Measurements from ENCODE around the gene SORL1. TPM values are rescaled to one million over a fixed set of nuclear protein-coding genes. Genes with fewer than 3 reads are reported as not detected.

Gene SORL1
- polyA plus RNA-seq, 1 donor from 2014 or later, result 6.5 TPM

DNA sequence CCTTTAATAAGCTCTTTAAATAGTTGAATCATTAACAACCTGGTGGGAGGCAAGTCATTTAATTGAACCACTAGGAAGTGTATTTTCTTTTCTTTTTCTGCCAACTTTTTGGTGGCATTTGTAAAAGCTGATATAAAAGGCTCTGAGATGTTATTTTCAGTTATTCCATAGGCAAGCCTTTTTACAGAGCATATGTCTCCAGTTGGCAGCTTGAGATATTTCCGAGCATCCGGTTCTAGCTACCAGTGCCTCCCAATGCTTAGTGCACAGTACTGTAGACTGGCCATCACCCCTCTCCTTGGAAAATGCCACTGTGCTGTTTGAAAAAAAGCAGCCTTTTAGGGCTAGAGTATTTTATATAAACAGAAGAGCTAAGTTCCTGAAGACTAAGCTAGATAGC is 179.3 kb downstream of the SORL1 start:
- Histone ChIP-seq H3K27ac (ENCODE audit: low read length) (no peak overlapping the region), H3K79me2 (replicated peaks; ENCODE audit: insufficient read depth, low read length) (no peaks in the 10 kb centered on the region), H3K27me3 (ENCODE audit: insufficient read depth, low read depth, low read length) (no peaks in the 10 kb centered on the region), H2AFZ (ENCODE audit: low read depth, low read length) (no peak overlapping the region), H3K9me2 (ENCODE audit: insufficient read depth, low read length) (no peaks in the 10 kb centered on the region), H3K9ac (ENCODE audit: low read length) (no peak overlapping the region), H4K20me1 (ENCODE audit: insufficient read depth) (no peaks in the 10 kb centered on the region), H3K9me3 (ENCODE audit: low read length) (no peaks in the 10 kb centered on the region), H3F3A (ENCODE audit: insufficient read depth, low read length, poor library complexity, severe bottlenecking) (no peaks in the 10 kb centered on the region), H3K4me3 (ENCODE audit: low read length) (no peak overlapping the region), H3K36me3 (ENCODE audit: insufficient read depth, low read length) (no peaks in the 10 kb centered on the region), H3K4me2 (ENCODE audit: low read length) (no peak overlapping the region)
- TF ChIP-seq RAD21 (conservative IDR thresholded peaks at IDR 0.05) (no peak), TAF1 (IDR thresholded peaks at IDR 0.05; ENCODE audit: low read depth) (no peak), EZH2 (IDR thresholded peaks at IDR 0.05; ENCODE audit: borderline replicate concordance, insufficient read depth, low read length, poor library complexity, severe bottlenecking) (no peak)
- TF ChIP-seq, protein P1, sequence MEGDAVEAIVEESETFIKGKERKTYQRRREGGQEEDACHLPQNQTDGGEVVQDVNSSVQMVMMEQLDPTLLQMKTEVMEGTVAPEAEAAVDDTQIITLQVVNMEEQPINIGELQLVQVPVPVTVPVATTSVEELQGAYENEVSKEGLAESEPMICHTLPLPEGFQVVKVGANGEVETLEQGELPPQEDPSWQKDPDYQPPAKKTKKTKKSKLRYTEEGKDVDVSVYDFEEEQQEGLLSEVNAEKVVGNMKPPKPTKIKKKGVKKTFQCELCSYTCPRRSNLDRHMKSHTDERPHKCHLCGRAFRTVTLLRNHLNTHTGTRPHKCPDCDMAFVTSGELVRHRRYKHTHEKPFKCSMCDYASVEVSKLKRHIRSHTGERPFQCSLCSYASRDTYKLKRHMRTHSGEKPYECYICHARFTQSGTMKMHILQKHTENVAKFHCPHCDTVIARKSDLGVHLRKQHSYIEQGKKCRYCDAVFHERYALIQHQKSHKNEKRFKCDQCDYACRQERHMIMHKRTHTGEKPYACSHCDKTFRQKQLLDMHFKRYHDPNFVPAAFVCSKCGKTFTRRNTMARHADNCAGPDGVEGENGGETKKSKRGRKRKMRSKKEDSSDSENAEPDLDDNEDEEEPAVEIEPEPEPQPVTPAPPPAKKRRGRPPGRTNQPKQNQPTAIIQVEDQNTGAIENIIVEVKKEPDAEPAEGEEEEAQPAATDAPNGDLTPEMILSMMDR (IDR thresholded peaks at IDR 0.05; ENCODE audit: poor library complexity, severe bottlenecking), result no peak

DNA sequence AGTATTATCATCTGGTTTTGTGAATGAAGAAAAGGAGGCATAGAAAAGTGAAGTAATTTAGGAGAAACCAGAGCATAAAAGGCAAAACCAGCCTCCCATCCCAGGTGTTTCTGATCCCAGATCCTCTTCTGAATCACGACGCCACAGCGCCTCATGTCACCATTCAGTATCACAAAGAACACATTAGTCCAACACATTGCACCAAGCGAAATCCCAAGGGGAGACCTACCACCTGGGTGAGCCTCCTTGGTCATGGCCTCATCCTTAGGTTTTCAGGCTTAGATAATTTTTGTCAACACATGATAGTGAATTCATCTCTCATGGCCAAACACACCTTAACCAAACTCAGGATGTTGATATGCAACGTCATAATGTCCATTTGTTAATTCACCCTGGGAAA is 182.2 kb downstream of the SORL1 start:
- no peaks in the 10 kb centered on the region for H3K9me3 ChIP-seq (ENCODE audit: low read length)
- H3K4me2 ChIP-seq (ENCODE audit: low read length), result no peak overlapping the region
- no peaks in the 10 kb centered on the region for H3K36me3 ChIP-seq (ENCODE audit: insufficient read depth, low read length)
- TF ChIP-seq, protein P2, sequence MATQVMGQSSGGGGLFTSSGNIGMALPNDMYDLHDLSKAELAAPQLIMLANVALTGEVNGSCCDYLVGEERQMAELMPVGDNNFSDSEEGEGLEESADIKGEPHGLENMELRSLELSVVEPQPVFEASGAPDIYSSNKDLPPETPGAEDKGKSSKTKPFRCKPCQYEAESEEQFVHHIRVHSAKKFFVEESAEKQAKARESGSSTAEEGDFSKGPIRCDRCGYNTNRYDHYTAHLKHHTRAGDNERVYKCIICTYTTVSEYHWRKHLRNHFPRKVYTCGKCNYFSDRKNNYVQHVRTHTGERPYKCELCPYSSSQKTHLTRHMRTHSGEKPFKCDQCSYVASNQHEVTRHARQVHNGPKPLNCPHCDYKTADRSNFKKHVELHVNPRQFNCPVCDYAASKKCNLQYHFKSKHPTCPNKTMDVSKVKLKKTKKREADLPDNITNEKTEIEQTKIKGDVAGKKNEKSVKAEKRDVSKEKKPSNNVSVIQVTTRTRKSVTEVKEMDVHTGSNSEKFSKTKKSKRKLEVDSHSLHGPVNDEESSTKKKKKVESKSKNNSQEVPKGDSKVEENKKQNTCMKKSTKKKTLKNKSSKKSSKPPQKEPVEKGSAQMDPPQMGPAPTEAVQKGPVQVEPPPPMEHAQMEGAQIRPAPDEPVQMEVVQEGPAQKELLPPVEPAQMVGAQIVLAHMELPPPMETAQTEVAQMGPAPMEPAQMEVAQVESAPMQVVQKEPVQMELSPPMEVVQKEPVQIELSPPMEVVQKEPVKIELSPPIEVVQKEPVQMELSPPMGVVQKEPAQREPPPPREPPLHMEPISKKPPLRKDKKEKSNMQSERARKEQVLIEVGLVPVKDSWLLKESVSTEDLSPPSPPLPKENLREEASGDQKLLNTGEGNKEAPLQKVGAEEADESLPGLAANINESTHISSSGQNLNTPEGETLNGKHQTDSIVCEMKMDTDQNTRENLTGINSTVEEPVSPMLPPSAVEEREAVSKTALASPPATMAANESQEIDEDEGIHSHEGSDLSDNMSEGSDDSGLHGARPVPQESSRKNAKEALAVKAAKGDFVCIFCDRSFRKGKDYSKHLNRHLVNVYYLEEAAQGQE (IDR thresholded peaks at IDR 0.05; ENCODE audit: borderline replicate concordance), result no peak
- TF ChIP-seq RAD21 (conservative IDR thresholded peaks at IDR 0.05) (no peak), EZH2 (IDR thresholded peaks at IDR 0.05; ENCODE audit: borderline replicate concordance, insufficient read depth, low read length, poor library complexity, severe bottlenecking) (no peak), TAF1 (IDR thresholded peaks at IDR 0.05; ENCODE audit: low read depth) (no peak), EP300 (conservative IDR thresholded peaks at IDR 0.05; ENCODE audit: poor library complexity, severe bottlenecking) (no peak), MXI1 (conservative IDR thresholded peaks at IDR 0.05; ENCODE audit: poor library complexity, severe bottlenecking) (no peak), SMC3 (conservative IDR thresholded peaks at IDR 0.05; ENCODE audit: poor library complexity) (no peak), POLR2AphosphoS5 (IDR thresholded peaks at IDR 0.05) (no peak)
- TF ChIP-seq, protein P1 (IDR thresholded peaks at IDR 0.05; ENCODE audit: poor library complexity, severe bottlenecking), result no peak
- H2AFZ ChIP-seq (ENCODE audit: low read depth, low read length), result no peak overlapping the region
- no peak overlapping the region for H3K9ac ChIP-seq (ENCODE audit: low read length)
- H4K20me1 ChIP-seq (ENCODE audit: insufficient read depth), result no peaks in the 10 kb centered on the region
- H3K27me3 ChIP-seq (ENCODE audit: insufficient read depth, low read depth, low read length), result no peaks in the 10 kb centered on the region
- H3F3A ChIP-seq (ENCODE audit: insufficient read depth, low read length, poor library complexity, severe bottlenecking), result no peaks in the 10 kb centered on the region
- H3K9me2 ChIP-seq (ENCODE audit: insufficient read depth, low read length), result no peaks in the 10 kb centered on the region
- no peak overlapping the region for H3K27ac ChIP-seq (ENCODE audit: low read length)
- H3K79me2 ChIP-seq (replicated peaks; ENCODE audit: insufficient read depth, low read length), result no peaks in the 10 kb centered on the region
- no peak overlapping the region for H3K4me3 ChIP-seq (ENCODE audit: low read length)

Measured in neural cell (in vitro differentiated cells).